ENCODE measurements around the gene ZC3H12D. TPM values are rescaled to one million over a fixed set of nuclear protein-coding genes. Genes with fewer than 3 reads are reported as not detected.
A peak's percentile ranks its signal among the peaks of the same experiment; 100 is the strongest.

ZC3H12D gene
- total and polyA plus RNA-seq, 2 of the 13 experiments (the other 11 are each of a cell fraction or from before 2014, with no cell fraction given), result 1.2 to 2.7 TPM

DNA sequence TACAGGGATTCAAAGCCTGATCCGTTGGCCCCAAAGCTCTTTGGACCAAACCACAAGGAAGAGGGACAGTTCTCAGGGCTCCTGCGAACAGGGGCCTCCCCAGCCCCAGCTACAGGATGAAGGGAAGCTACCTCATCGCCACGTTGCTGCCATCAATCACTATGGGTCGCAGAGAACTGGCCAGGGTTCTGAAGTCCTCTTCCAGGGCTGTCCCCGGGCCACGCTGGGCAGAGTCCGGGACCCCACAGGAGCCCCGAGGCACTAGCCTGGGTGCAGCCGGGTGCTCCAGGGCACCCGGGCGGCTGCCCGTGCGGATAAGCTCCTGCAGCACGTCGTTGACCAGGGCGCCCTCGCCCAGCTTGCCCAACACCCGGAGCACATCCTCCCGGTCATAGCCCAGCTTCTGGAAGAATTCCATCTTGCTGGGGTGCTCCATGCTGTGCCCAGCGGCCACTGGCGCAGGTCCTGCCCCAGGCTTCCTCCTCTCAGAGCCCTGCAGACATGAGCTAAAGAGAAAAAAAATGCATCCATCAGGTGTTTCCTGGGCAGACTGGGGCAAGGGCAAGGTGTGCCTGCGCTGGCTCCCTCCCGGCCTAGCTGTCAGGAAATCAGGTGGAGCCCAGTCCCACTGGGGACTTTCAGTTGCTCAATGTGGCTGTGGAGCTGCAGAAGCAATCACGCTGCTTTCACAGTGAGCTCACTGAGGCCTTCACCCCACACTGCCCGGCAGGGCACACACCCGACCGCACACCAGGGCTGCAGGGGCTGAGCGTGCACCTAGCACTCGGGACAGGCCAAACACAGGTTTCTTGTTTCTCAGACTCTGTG, 10.5 kb downstream of the ZC3H12D start:
- no peaks in the 10 kb centered on the region for H3K9me3 ChIP-seq (ENCODE audit: low read length)
- POLR2A ChIA-PET, result interaction anchor here (0.8 to 2.3 kb wide), 2 partner anchors 10 to 12 kb away, joined by 3 to 14 read pairs; partner anchors contain the start of gene ZC3H12D
- no peak overlapping the region for H3K4me3 ChIP-seq (replicated peaks in 1 of 3; ENCODE audit: insufficient read depth in 1 of 3, low read depth in 2 of 3, low read length in 3 of 3)
- H3K9ac ChIP-seq (ENCODE audit: insufficient read depth, low read depth, low read length), result no peak overlapping the region
- no peaks in the 10 kb centered on the region for H3K79me2 ChIP-seq (ENCODE audit: insufficient read depth, low read length)
- CTCF ChIA-PET (ENCODE audit: low intra/inter-chr PET ratio, low total read pairs), result no interaction called here
- no peak for FAIRE-seq
- peak; percentile 6; the same call in 2 of the 3 replicates for ATAC-seq
- no peaks in the 10 kb centered on the region for H3K27me3 ChIP-seq (ENCODE audit: control insufficient read depth in 1 of 2, insufficient read depth in 2 of 2, low read length in 2 of 2)
- H3K4me2 ChIP-seq (ENCODE audit: low read depth, low read length), result peak overlapping the region; percentile 70; the same call in 1 of the 2 replicates
- H2AFZ ChIP-seq (ENCODE audit: low read length), result no peak overlapping the region
- BruUV-seq (replicated peaks), result no TSS peak
- no peaks in the 10 kb centered on the region for H4K20me1 ChIP-seq (ENCODE audit: insufficient read depth, low read length)
- 92% methylated on average over 28 of the region's 30 CpGs for WGBS (ENCODE audit: low lambda C conversion rate)
- in situ Hi-C loops (cut with HindIII; ENCODE audit: extremely low pct_ligation_motif_present, low pct_unique_long_range_greater_than_20kb), result no loop called here
- no peak overlapping the region for H3K27ac ChIP-seq (ENCODE audit: extremely low read length, insufficient read depth, low read length)
- TF ChIP-seq, protein P1, sequence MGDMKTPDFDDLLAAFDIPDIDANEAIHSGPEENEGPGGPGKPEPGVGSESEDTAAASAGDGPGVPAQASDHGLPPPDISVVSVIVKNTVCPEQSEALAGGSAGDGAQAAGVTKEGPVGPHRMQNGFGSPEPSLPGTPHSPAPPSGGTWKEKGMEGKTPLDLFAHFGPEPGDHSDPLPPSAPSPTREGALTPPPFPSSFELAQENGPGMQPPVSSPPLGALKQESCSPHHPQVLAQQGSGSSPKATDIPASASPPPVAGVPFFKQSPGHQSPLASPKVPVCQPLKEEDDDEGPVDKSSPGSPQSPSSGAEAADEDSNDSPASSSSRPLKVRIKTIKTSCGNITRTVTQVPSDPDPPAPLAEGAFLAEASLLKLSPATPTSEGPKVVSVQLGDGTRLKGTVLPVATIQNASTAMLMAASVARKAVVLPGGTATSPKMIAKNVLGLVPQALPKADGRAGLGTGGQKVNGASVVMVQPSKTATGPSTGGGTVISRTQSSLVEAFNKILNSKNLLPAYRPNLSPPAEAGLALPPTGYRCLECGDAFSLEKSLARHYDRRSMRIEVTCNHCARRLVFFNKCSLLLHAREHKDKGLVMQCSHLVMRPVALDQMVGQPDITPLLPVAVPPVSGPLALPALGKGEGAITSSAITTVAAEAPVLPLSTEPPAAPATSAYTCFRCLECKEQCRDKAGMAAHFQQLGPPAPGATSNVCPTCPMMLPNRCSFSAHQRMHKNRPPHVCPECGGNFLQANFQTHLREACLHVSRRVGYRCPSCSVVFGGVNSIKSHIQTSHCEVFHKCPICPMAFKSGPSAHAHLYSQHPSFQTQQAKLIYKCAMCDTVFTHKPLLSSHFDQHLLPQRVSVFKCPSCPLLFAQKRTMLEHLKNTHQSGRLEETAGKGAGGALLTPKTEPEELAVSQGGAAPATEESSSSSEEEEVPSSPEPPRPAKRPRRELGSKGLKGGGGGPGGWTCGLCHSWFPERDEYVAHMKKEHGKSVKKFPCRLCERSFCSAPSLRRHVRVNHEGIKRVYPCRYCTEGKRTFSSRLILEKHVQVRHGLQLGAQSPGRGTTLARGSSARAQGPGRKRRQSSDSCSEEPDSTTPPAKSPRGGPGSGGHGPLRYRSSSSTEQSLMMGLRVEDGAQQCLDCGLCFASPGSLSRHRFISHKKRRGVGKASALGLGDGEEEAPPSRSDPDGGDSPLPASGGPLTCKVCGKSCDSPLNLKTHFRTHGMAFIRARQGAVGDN (CRISPR knock-in tag; IDR thresholded peaks at IDR 0.05), result 0 out of 2 replicates have a peak, but pooled peaks have one; percentile 5
- TF ChIP-seq MATR3 (CRISPR knock-in tag; IDR thresholded peaks at IDR 0.05) (no peak), ZNF768 (CRISPR knock-in tag; IDR thresholded peaks at IDR 0.05) (peak; percentile 64; the same call in 1 of the 2 replicates), MIER2 (CRISPR knock-in tag; IDR thresholded peaks at IDR 0.05) (0 out of 2 replicates have a peak, but pooled peaks have one; percentile 49), REST (IDR thresholded peaks at IDR 0.05; ENCODE audit: borderline replicate concordance in 1 of 2, low read depth in 1 of 2, low read length in 2 of 2) (peak; percentile 31 to 86), ZSCAN29 (CRISPR knock-in tag; conservative IDR thresholded peaks at IDR 0.05) (0 out of 2 replicates have a peak, but pooled peaks have one; percentile 1), DMAP1 (CRISPR knock-in tag; IDR thresholded peaks at IDR 0.05) (no peak), JUNB (CRISPR knock-in tag; IDR thresholded peaks at IDR 0.05; ENCODE audit: borderline replicate concordance) (no peak), ZNF460 (CRISPR knock-in tag; IDR thresholded peaks at IDR 0.05; ENCODE audit: borderline replicate concordance) (no peak), ZNF138 (CRISPR knock-in tag; IDR thresholded peaks at IDR 0.05; ENCODE audit: low read depth) (no peak), HNRNPL (IDR thresholded peaks at IDR 0.05; ENCODE audit: low read depth, low read length) (0 out of 2 replicates have a peak, but pooled peaks have one; percentile 28)
- TF ChIP-seq, protein P2, sequence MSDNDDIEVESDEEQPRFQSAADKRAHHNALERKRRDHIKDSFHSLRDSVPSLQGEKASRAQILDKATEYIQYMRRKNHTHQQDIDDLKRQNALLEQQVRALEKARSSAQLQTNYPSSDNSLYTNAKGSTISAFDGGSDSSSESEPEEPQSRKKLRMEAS (IDR thresholded peaks at IDR 0.05), result no peak
- intact Hi-C loops (cut with micrococcal nuclease; ENCODE audit: unreplicated experiment), result no loop called here
- no peak for DNase-seq (ENCODE audit: low spot score)
- H3K36me3 ChIP-seq (replicated peaks in 1 of 2; ENCODE audit: control insufficient read depth in 1 of 2, insufficient read depth in 2 of 2, low read length in 2 of 2), result no peaks in the 10 kb centered on the region
- H3K4me1 ChIP-seq (ENCODE audit: insufficient read depth, low read length), result peaks cover 36% of the 10 kb centered on the region

Data from HepG2 (cell line).